Measurements from ENCODE around the gene TAB2.

GRCh38 chr6:149450679-149451375 is 133.3 kb downstream of the TAB2 start:
- TF ChIP-seq CTCF (IDR thresholded peaks at IDR 0.05) (no peak), POLR2A (IDR thresholded peaks at IDR 0.05) (no peak)

All from body of pancreas (tissue), 4 donors.